Activated T-helper 1 cell treated with anti-CD3 and anti-CD28 coated beads, Interleukin-2, amount 50 U/mL, for 16 hours (primary cell): ENCODE results near the gene RRM2.

Experiments
- DNase-seq, 2 donors: peaks; one replicate each; pipeline ENCODE4 v3.0.0-alpha.2; 2020; ENCODE audit warnings: low read depth in 1 of 2, low spot score in 1 of 2

Gene RRM2

GRCh38 chr2:10151462-10151861 is 28.9 kb downstream of the RRM2 start:
- DNase-seq, result no peak

GRCh38 chr2:10157293-10157692 is 34.8 kb downstream of the RRM2 start:
- DNase-seq, result no peak

- no peak for DNase-seq
Measured at GRCh38 chr2:10158681-10159080, 36.1 kb downstream of the RRM2 start.

- DNase-seq, result no peak
Measured at GRCh38 chr2:10159086-10159485, 36.5 kb downstream of the RRM2 start.

- DNase-seq, result no peak
Measured at GRCh38 chr2:10159581-10160131, 37.1 kb downstream of the RRM2 start.

GRCh38 chr2:10160203-10160955 is 37.8 kb downstream of the RRM2 start:
- no peak for DNase-seq

GRCh38 chr2:10161206-10161931 is 38.8 kb downstream of the RRM2 start:
- DNase-seq, result no peak

- no peak for DNase-seq
Measured at GRCh38 chr2:10161961-10162441, 39.5 kb downstream of the RRM2 start.

GRCh38 chr2:10162586-10163497 is 40.3 kb downstream of the RRM2 start:
- no peak for DNase-seq

GRCh38 chr2:10163498-10164486 is 41.3 kb downstream of the RRM2 start:
- DNase-seq, result no peak

- DNase-seq, result no peak
Measured at GRCh38 chr2:10164601-10165000, 42.1 kb downstream of the RRM2 start.

- DNase-seq, result no peak
Measured at GRCh38 chr2:10165282-10165681, 42.7 kb downstream of the RRM2 start.

- no peak for DNase-seq
Measured at GRCh38 chr2:10165861-10166675, 43.5 kb downstream of the RRM2 start.

- DNase-seq, result no peak
Measured at GRCh38 chr2:10166676-10167292, 44.2 kb downstream of the RRM2 start.

- DNase-seq, result no peak
Measured at GRCh38 chr2:10167316-10167715, 44.8 kb downstream of the RRM2 start.

GRCh38 chr2:10168221-10168620 is 45.7 kb downstream of the RRM2 start:
- DNase-seq, result no peak

GRCh38 chr2:10169053-10169578 is 46.6 kb downstream of the RRM2 start:
- no peak for DNase-seq

- no peak for DNase-seq
Measured at GRCh38 chr2:10169581-10169980, 47.0 kb downstream of the RRM2 start.
